Caco-2 (cell line): ENCODE results near the gene CYB561D2. TPM values are rescaled to one million over a fixed set of nuclear protein-coding genes. Genes with fewer than 3 reads are reported as not detected.

Experiments used
- BruUV-seq: library from RNA; stranded (reverse); fragments of 400-500 nt; replicated peaks from 2 replicates; lab custom pipeline; 2021; lab: Mats Ljungman, UMichigan
- CTCF ChIA-PET: fragments of 300-600 bp; sonication (Branson Sonifier 250); formaldehyde crosslinking; loops from one replicate; lab custom pipeline; 2022; ENCODE audit warnings: antibody characterized with exemption; lab: Charles Lee
- POLR2A ChIA-PET: fragments of 300-600 bp; sonication (Branson Sonifier 250); formaldehyde crosslinking; loops from one replicate; lab custom pipeline; 2022; ENCODE audit warnings: antibody characterized with exemption; lab: Charles Lee
- DNase-seq, 2 experiments: peaks; one replicate each; pipeline versions ENCODE4 v3.0.0 to v3.0.0-alpha.2; 2020 to 2022
- H3K27me3 ChIP-seq: replicated peaks from 2 replicates; pipeline ENCODE4 v1.6.0; 2011; ENCODE audit warnings: low read length; ENCODE audit not compliant: control insufficient read depth, insufficient read depth
- H3K36me3 ChIP-seq: 2 replicates; pipeline ENCODE4 v1.5.1; 2011; ENCODE audit warnings: low read length; ENCODE audit not compliant: control insufficient read depth, insufficient read depth
- H3K4me1 ChIP-seq: fragments of 250-450 bp; sonication (Bioruptor Pico); 2 replicates; pipeline ENCODE4 v1.5.1; 2020; ENCODE audit warnings: mild to moderate bottlenecking
- H3K4me3 ChIP-seq: 2 replicates; pipeline ENCODE4 v1.5.1; 2011; ENCODE audit warnings: low read depth, mild to moderate bottlenecking, control low read depth, low read length
- H3K9me3 ChIP-seq: fragments of 250-450 bp; sonication (Bioruptor Pico); 2 replicates; pipeline ENCODE4 v1.5.1; 2020; ENCODE audit warnings: mild to moderate bottlenecking, moderate library complexity
- H3K27ac Mint-ChIP-seq: one replicate; pipeline ENCODE4 v1.8.0; 2022; ENCODE audit warnings: mixed read lengths; ENCODE audit not compliant: unreplicated experiment
- H3K27me3 Mint-ChIP-seq: one replicate; pipeline ENCODE4 v1.8.0; 2022; ENCODE audit warnings: mixed read lengths; ENCODE audit not compliant: insufficient read depth, unreplicated experiment
- H3K36me3 Mint-ChIP-seq: one replicate; pipeline ENCODE4 v1.8.0; 2022; ENCODE audit warnings: mild to moderate bottlenecking, mixed read lengths; ENCODE audit not compliant: insufficient read depth, unreplicated experiment
- H3K4me1 Mint-ChIP-seq: one replicate; pipeline ENCODE4 v1.8.0; 2022; ENCODE audit warnings: low read depth, mixed read lengths; ENCODE audit not compliant: unreplicated experiment
- H3K4me3 Mint-ChIP-seq: one replicate; pipeline ENCODE4 v1.8.0; 2022; ENCODE audit warnings: mild to moderate bottlenecking, moderate library complexity, mixed read lengths; ENCODE audit not compliant: unreplicated experiment
- H3K9me3 Mint-ChIP-seq: one replicate; pipeline ENCODE4 v1.8.0; 2022; ENCODE audit warnings: mixed read lengths; ENCODE audit not compliant: unreplicated experiment
- CTCF ChIP-seq, 2 experiments: fragments of 200-600 bp in 1 of 2; IDR thresholded peaks; 1 replicate in 1 of 2; 2 replicates in 1 of 2; pipeline versions ENCODE4 v1.5.1 to v1.8.0; 2011 to 2022; ENCODE audit warnings: antibody characterized with exemption in 1 of 2, control low read depth in 1 of 2, inconsistent platforms in 1 of 2, low read depth in 1 of 2, low read length in 1 of 2, mild to moderate bottlenecking in 1 of 2, moderate library complexity in 1 of 2; ENCODE audit not compliant: insufficient read depth in 1 of 2, severe bottlenecking in 1 of 2, unreplicated experiment in 1 of 2
- intact Hi-C: fragments of 100-400 bp; cut with micrococcal nuclease; formaldehyde crosslinking; loops from one replicate; pipeline ENCODE4 v1.10.0; 2022; ENCODE audit not compliant: unreplicated experiment
- total RNA-seq: library from RNA; stranded (reverse); gene quantifications from 2 replicates; pipeline ENCODE4 v1.2.3, GENCODE V29; 2022

CYB561D2 gene
- total RNA-seq, 1 experiment from 2014 or later, result 21.2 TPM

- CTCF ChIA-PET, result no interaction called here
- Histone ChIP-seq H3K9me3 (no peaks in the 10 kb centered on the region), H3K27me3 (no peaks in the 10 kb centered on the region), H3K4me1 (no peaks in the 10 kb centered on the region), H3K36me3 (no peaks in the 10 kb centered on the region), H3K4me3 (no peak overlapping the region)
- intact Hi-C loops, result no loop called here
- Mint-ChIP-seq H3K27me3 (peaks cover 11% of the 10 kb centered on the region), H3K27ac (no peak overlapping the region), H3K36me3 (no peaks in the 10 kb centered on the region), H3K4me1 (no peaks in the 10 kb centered on the region), H3K4me3 (no peak overlapping the region), H3K9me3 (no peaks in the 10 kb centered on the region)
- no TSS peak for BruUV-seq
- POLR2A ChIA-PET, result no interaction called here
- TF ChIP-seq CTCF (IDR thresholded peaks at IDR 0.05; ENCODE audit: insufficient read depth in 1 of 2, low read depth in 1 of 2, low read length in 1 of 2, severe bottlenecking in 1 of 2, unreplicated experiment in 1 of 2), result no peak
- DNase-seq, result no peak
These were observed 32.1 kb downstream of the CYB561D2 start for GRCh38 chr3:50382722-50383121.

- intact Hi-C loops, result no loop called here
- peaks cover 11% of the 10 kb centered on the region for H3K27me3 Mint-ChIP-seq
- ChIA-PET CTCF (no interaction called here), POLR2A (no interaction called here)
- Histone ChIP-seq H3K27me3 (no peaks in the 10 kb centered on the region), H3K4me3 (no peak overlapping the region), H3K36me3 (no peaks in the 10 kb centered on the region), H3K9me3 (no peaks in the 10 kb centered on the region), H3K4me1 (no peaks in the 10 kb centered on the region)
- H3K9me3 Mint-ChIP-seq, result no peaks in the 10 kb centered on the region
- no peak for TF ChIP-seq CTCF (IDR thresholded peaks at IDR 0.05; ENCODE audit: insufficient read depth in 1 of 2, low read depth in 1 of 2, low read length in 1 of 2, severe bottlenecking in 1 of 2, unreplicated experiment in 1 of 2)
- H3K36me3 Mint-ChIP-seq, result no peaks in the 10 kb centered on the region
- no peak overlapping the region for H3K4me3 Mint-ChIP-seq
- no TSS peak for BruUV-seq
- no peaks in the 10 kb centered on the region for H3K4me1 Mint-ChIP-seq
- no peak overlapping the region for H3K27ac Mint-ChIP-seq
- no peak for DNase-seq
These were observed 33.1 kb downstream of the CYB561D2 start for GRCh38 chr3:50383750-50384149.

- POLR2A ChIA-PET, result no interaction called here
- Mint-ChIP-seq H3K27me3 (peaks cover 6% of the 10 kb centered on the region), H3K36me3 (no peaks in the 10 kb centered on the region), H3K9me3 (no peaks in the 10 kb centered on the region), H3K4me1 (no peaks in the 10 kb centered on the region), H3K4me3 (no peak overlapping the region), H3K27ac (no peak overlapping the region)
- H3K27me3 ChIP-seq, result no peaks in the 10 kb centered on the region
- H3K4me3 ChIP-seq, result no peak overlapping the region
- no peak for DNase-seq
- no peak for TF ChIP-seq CTCF (IDR thresholded peaks at IDR 0.05; ENCODE audit: insufficient read depth in 1 of 2, low read depth in 1 of 2, low read length in 1 of 2, severe bottlenecking in 1 of 2, unreplicated experiment in 1 of 2)
- intact Hi-C loops, result no loop called here
- no peaks in the 10 kb centered on the region for H3K36me3 ChIP-seq
- CTCF ChIA-PET, result no interaction called here
- BruUV-seq, result no TSS peak
- no peaks in the 10 kb centered on the region for H3K9me3 ChIP-seq
- H3K4me1 ChIP-seq, result no peaks in the 10 kb centered on the region
These were observed 35.1 kb downstream of the CYB561D2 start for GRCh38 chr3:50385754-50386153.
